ENCODE measurements around the gene NGEF.
"Not testable (repeated sequence)": the region's sequence is repeated elsewhere in the genome, so short reads cannot be mapped to it uniquely, and the experiment has no call there.

NGEF gene

DNA sequence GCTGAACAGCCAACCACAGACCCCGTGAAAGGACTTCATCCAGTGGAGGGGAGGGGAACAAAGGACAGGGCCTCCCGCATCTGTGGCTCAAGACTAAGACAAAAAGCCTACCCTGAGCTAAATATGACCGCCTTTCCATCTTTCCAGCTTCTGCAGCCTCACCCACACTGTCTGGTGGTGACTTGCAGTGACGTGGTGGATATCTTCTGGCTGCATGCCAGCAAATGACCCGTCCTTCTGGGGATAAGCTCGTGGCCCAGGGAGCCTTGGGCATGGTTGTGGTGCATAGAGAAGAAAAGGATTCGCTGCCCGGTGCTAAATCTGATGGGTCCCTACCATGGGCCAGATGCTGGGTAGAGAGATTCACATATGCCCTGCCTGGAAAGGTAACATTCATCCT is 8.7 kb upstream of the NGEF start:
- no peak for TF ChIP-seq CTCF (IDR thresholded peaks at IDR 0.05; ENCODE audit: insufficient read depth, missing control alignments)
- no peak for FAIRE-seq
- no peak for DNase-seq (ENCODE audit: insufficient read length, low spot score)

- DNase-seq (ENCODE audit: insufficient read length, low spot score) (no peak), FAIRE-seq (no peak)
- no peak for TF ChIP-seq CTCF (IDR thresholded peaks at IDR 0.05; ENCODE audit: insufficient read depth, missing control alignments)
These were observed 7.4 kb upstream of the NGEF start for GRCh38 chr2:233020454-233020853.

DNA sequence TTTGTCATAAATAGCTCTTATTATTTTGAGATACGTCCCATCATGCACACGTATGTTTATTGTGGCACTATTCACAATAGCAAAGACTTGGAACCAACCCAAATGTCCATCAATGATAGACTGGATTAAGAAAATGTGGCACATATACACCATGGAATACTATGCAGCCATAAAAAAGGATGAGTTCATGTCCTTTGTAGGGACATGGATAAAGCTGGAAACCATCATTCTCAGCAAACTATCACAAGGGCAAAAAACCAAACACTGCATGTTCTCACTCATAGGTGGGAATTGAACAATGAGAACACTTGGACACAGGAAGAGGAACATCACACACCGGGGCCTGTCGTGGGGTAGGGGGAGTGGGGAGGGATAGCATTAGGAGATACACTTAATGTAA is 6.6 kb upstream of the NGEF start:
- not testable (repeated sequence) for FAIRE-seq; DNase-seq (ENCODE audit: insufficient read length, low spot score)

- FAIRE-seq: no peak
- TF ChIP-seq CTCF (IDR thresholded peaks at IDR 0.05; ENCODE audit: insufficient read depth, missing control alignments): no peak
- DNase-seq (ENCODE audit: insufficient read length, low spot score): no peak
These were observed 4.9 kb upstream of the NGEF start for GRCh38 chr2:233017947-233018346.

DNA sequence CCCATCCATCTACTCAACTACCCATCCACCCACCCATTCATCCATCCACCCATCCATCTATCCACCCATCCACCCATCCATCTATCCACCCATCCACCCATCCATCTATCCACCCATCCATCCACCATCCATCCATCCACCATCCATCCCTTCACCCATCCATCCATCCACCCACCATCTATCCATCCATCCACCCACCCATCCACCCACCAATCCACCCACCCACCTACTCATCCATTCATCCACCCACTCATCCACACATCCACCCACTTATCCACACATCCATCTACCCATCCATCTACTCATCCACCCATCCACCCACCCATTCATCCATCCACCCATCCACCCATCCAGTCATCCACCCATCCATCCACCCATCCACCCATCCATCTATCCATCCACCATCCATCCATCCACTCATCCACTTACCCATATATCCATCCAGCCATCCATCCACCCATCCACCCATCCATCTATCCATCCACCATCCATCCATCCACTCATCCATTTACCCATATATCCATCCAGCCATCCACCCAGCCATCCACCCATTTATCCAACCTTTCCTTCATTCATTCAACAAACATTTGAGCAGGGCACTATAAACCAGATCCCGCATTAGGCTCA is 2.1 kb upstream of the NGEF start:
- TF ChIP-seq CTCF (IDR thresholded peaks at IDR 0.05; ENCODE audit: insufficient read depth, missing control alignments): no peak
- FAIRE-seq (no peak), DNase-seq (ENCODE audit: insufficient read length, low spot score) (no peak)

DNA sequence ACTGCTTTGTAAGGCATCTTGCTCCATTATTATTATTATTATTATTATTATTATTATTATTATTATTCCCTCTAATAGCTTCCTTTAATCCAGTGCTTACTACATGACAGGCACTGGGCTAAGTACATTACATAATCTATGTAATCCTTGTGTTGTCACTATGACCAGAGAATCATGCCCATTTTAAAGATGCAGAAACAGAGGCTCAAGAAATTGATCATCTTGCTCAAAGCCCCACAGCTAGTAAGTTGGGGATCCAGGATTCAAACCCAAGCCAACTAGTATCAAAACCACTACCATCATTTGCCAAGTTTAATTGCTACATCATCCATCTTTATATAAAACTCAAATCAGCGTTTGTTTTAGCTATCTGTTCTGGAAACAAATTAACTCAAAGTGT is 594 bp upstream of the NGEF start:
- TF ChIP-seq CTCF (IDR thresholded peaks at IDR 0.05; ENCODE audit: insufficient read depth, missing control alignments): no peak
- DNase-seq (ENCODE audit: insufficient read length, low spot score) (no peak), FAIRE-seq (no peak)

DNA sequence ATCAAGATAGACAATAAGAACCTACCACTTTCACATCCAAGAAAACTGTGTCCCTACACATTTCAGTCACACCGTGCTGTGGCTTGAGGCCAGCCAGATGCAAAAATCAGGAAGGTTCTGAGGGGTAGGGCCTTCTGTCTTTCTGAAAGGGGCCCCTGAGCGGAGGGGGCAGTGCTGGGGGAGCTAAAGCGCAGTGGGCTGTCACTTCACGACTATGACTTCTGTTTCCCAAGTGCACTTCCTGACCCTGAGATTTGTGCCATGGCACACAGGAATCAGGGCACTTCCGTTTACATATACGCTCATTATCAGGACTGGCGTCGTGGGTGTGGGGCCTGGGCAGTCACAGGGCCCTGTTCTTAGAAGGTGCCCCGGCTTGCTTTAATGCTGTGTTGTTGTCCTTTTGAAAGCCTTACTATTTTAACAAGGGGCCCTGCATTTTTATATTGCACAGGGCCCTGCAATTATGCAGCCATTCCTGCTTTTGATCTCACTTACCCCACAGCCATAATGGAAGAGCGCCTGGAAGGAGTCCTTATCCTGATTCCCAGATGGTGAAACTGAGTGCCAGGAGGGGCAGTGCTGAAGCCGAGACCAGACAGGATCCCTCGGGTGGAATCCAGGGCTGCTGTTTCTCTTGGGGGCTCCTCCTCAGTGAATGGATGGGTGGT is 620 bp downstream of the NGEF start:
- TF ChIP-seq CTCF (IDR thresholded peaks at IDR 0.05; ENCODE audit: insufficient read depth, missing control alignments): no peak
- DNase-seq (ENCODE audit: insufficient read length, low spot score): no peak
- no peak for FAIRE-seq

Data from D721Med (cell line).